ENCODE results near the gene DFFA.
A peak's percentile ranks its signal among the peaks of the same experiment; 100 is the strongest.

GRCh38 chr1:10494754-10495474 lies 22.6 kb upstream of the DFFA start:
- TF ChIP-seq, protein P1, sequence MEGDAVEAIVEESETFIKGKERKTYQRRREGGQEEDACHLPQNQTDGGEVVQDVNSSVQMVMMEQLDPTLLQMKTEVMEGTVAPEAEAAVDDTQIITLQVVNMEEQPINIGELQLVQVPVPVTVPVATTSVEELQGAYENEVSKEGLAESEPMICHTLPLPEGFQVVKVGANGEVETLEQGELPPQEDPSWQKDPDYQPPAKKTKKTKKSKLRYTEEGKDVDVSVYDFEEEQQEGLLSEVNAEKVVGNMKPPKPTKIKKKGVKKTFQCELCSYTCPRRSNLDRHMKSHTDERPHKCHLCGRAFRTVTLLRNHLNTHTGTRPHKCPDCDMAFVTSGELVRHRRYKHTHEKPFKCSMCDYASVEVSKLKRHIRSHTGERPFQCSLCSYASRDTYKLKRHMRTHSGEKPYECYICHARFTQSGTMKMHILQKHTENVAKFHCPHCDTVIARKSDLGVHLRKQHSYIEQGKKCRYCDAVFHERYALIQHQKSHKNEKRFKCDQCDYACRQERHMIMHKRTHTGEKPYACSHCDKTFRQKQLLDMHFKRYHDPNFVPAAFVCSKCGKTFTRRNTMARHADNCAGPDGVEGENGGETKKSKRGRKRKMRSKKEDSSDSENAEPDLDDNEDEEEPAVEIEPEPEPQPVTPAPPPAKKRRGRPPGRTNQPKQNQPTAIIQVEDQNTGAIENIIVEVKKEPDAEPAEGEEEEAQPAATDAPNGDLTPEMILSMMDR (conservative IDR thresholded peaks at IDR 0.05; ENCODE audit: low read length) = peak; percentile 97
- TF ChIP-seq EZH2phosphoT487 (IDR thresholded peaks at IDR 0.05; ENCODE audit: borderline replicate concordance) = no peak
